Activated T-cell treated with anti-CD3 and anti-CD28 coated beads, Interleukin-2, amount 50 U/mL, for 4 hours (primary cell): ENCODE results near the gene DIP2B. TPM values are rescaled to one million over a fixed set of nuclear protein-coding genes. Genes with fewer than 3 reads are reported as not detected.
"Not testable (repeated sequence)": the region's sequence is repeated elsewhere in the genome, so short reads cannot be mapped to it uniquely, and the experiment has no call there.

Experiments
- ATAC-seq, 2 donors: fragments of 200-7000 bp; cut with Tn5 transposase; one replicate each; pipeline ENCODE4 v1.10.0; 2021
- DNase-seq: peaks from one replicate; pipeline ENCODE4 v3.0.0-alpha.2; 2020
- H3K27me3 Mint-ChIP-seq: one replicate; pipeline ENCODE4 v1.8.0; 2021; ENCODE audit warnings: low read depth, mixed read lengths
- H3K36me3 Mint-ChIP-seq: one replicate; pipeline ENCODE4 v1.8.0; 2022; ENCODE audit warnings: mixed read lengths; ENCODE audit not compliant: insufficient read depth
- H3K4me1 Mint-ChIP-seq: one replicate; pipeline ENCODE4 v1.8.0; 2021; ENCODE audit warnings: low read depth, mixed read lengths
- H3K4me3 Mint-ChIP-seq: one replicate; pipeline ENCODE4 v1.8.0; 2021; ENCODE audit warnings: mild to moderate bottlenecking, moderate library complexity, mixed read lengths
- H3K9me3 Mint-ChIP-seq: one replicate; pipeline ENCODE4 v1.8.0; 2021; ENCODE audit warnings: mixed read lengths
- total RNA-seq, 3 donors: library from RNA; stranded (reverse); gene quantifications; one replicate each; pipeline ENCODE4 v1.2.1, GENCODE V29; 2021

Gene DIP2B
- total RNA-seq, 3 donors from 2014 or later, result 29.9 to 49.0 (median 40.2) TPM

GRCh38 chr12:50508970-50509663 lies 4.3 kb downstream of the DIP2B start:
- H3K4me3 Mint-ChIP-seq, result peak overlapping the region; percentile 98
- peaks cover 64% of the 10 kb centered on the region for H3K4me1 Mint-ChIP-seq
- H3K36me3 Mint-ChIP-seq, result no peaks in the 10 kb centered on the region
- H3K27me3 Mint-ChIP-seq, result no peaks in the 10 kb centered on the region
- H3K9me3 Mint-ChIP-seq, result no peaks in the 10 kb centered on the region
- ATAC-seq, result no peak
- no peak for DNase-seq

GRCh38 chr12:50514526-50515276 lies 9.9 kb downstream of the DIP2B start:
- peaks cover 53% of the 10 kb centered on the region for H3K4me1 Mint-ChIP-seq
- DNase-seq (no peak), ATAC-seq (no peak)
- peaks cover 3% of the 10 kb centered on the region for H3K36me3 Mint-ChIP-seq
- no peaks in the 10 kb centered on the region for H3K27me3 Mint-ChIP-seq
- H3K9me3 Mint-ChIP-seq, result no peaks in the 10 kb centered on the region
- H3K4me3 Mint-ChIP-seq, result peak overlapping the region; percentile 40

- ATAC-seq, result no peak
- H3K4me3 Mint-ChIP-seq, result no peak overlapping the region
Measured at GRCh38 chr12:50515587-50515986, 10.8 kb downstream of the DIP2B start.

GRCh38 chr12:50517421-50518048 lies 12.8 kb downstream of the DIP2B start:
- ATAC-seq (peak; percentile 89 to 94), DNase-seq (no peak)
- peaks cover 67% of the 10 kb centered on the region for H3K4me1 Mint-ChIP-seq

More at GRCh38 chr12:50515587-50515986, 10.8 kb downstream of the DIP2B start:
- Mint-ChIP-seq H3K36me3 (peaks cover 4% of the 10 kb centered on the region), H3K4me1 (peaks cover 53% of the 10 kb centered on the region), H3K27me3 (no peaks in the 10 kb centered on the region), H3K9me3 (no peaks in the 10 kb centered on the region)
- no peak for DNase-seq

GRCh38 chr12:50518090-50518489 lies 13.3 kb downstream of the DIP2B start:
- Mint-ChIP-seq H3K9me3 (no peaks in the 10 kb centered on the region), H3K4me1 (peaks cover 64% of the 10 kb centered on the region), H3K36me3 (peaks cover 12% of the 10 kb centered on the region), H3K4me3 (peak overlapping the region; percentile 9), H3K27me3 (no peaks in the 10 kb centered on the region)
- ATAC-seq (peak in 1 of 2 donors; percentile 4), DNase-seq (no peak)

More at GRCh38 chr12:50517421-50518048, 12.8 kb downstream of the DIP2B start:
- H3K36me3 Mint-ChIP-seq, result peaks cover 10% of the 10 kb centered on the region
- no peaks in the 10 kb centered on the region for H3K9me3 Mint-ChIP-seq
- no peaks in the 10 kb centered on the region for H3K27me3 Mint-ChIP-seq
- no peak overlapping the region for H3K4me3 Mint-ChIP-seq

- ATAC-seq, result no peak
- Mint-ChIP-seq H3K4me3 (no peak overlapping the region), H3K27me3 (no peaks in the 10 kb centered on the region), H3K4me1 (peaks cover 61% of the 10 kb centered on the region), H3K9me3 (no peaks in the 10 kb centered on the region), H3K36me3 (peaks cover 18% of the 10 kb centered on the region)
- no peak for DNase-seq
Measured at GRCh38 chr12:50519353-50519752, 14.6 kb downstream of the DIP2B start.

- peak overlapping the region; percentile 33 for H3K4me3 Mint-ChIP-seq
- peaks cover 18% of the 10 kb centered on the region for H3K36me3 Mint-ChIP-seq
- H3K27me3 Mint-ChIP-seq, result no peaks in the 10 kb centered on the region
- no peaks in the 10 kb centered on the region for H3K9me3 Mint-ChIP-seq
- no peak for ATAC-seq
- peaks cover 52% of the 10 kb centered on the region for H3K4me1 Mint-ChIP-seq
- no peak for DNase-seq
Measured at GRCh38 chr12:50520416-50521207, 15.8 kb downstream of the DIP2B start.

GRCh38 chr12:50521781-50522180 lies 17.0 kb downstream of the DIP2B start:
- DNase-seq, H3K27me3 Mint-ChIP-seq, H3K9me3 Mint-ChIP-seq, ATAC-seq, H3K4me3 Mint-ChIP-seq: not testable (repeated sequence)
- H3K4me1 Mint-ChIP-seq, result peaks cover 52% of the 10 kb centered on the region
- peaks cover 19% of the 10 kb centered on the region for H3K36me3 Mint-ChIP-seq

- H3K4me3 Mint-ChIP-seq, result no peak overlapping the region
- H3K27me3 Mint-ChIP-seq, result no peaks in the 10 kb centered on the region
- peaks cover 63% of the 10 kb centered on the region for H3K4me1 Mint-ChIP-seq
- ATAC-seq (no peak), DNase-seq (no peak)
- H3K9me3 Mint-ChIP-seq, result no peaks in the 10 kb centered on the region
- peaks cover 22% of the 10 kb centered on the region for H3K36me3 Mint-ChIP-seq
Measured at GRCh38 chr12:50523772-50524171, 19.0 kb downstream of the DIP2B start.

- Mint-ChIP-seq H3K9me3 (no peaks in the 10 kb centered on the region), H3K36me3 (peaks cover 24% of the 10 kb centered on the region), H3K4me3 (no peak overlapping the region), H3K4me1 (peaks cover 66% of the 10 kb centered on the region), H3K27me3 (no peaks in the 10 kb centered on the region)
- DNase-seq (no peak), ATAC-seq (no peak)
Measured at GRCh38 chr12:50524621-50525020, 19.8 kb downstream of the DIP2B start.

- Mint-ChIP-seq H3K36me3 (peaks cover 24% of the 10 kb centered on the region), H3K27me3 (no peaks in the 10 kb centered on the region), H3K4me1 (peaks cover 58% of the 10 kb centered on the region), H3K4me3 (no peak overlapping the region), H3K9me3 (no peaks in the 10 kb centered on the region)
- ATAC-seq (no peak), DNase-seq (no peak)
Measured at GRCh38 chr12:50525422-50525821, 20.6 kb downstream of the DIP2B start.

GRCh38 chr12:50527359-50527726 lies 22.6 kb downstream of the DIP2B start:
- H3K4me1 Mint-ChIP-seq, result peaks cover 42% of the 10 kb centered on the region
- H3K36me3 Mint-ChIP-seq, result peaks cover 19% of the 10 kb centered on the region
- no peak for DNase-seq
- no peak overlapping the region for H3K4me3 Mint-ChIP-seq
- no peaks in the 10 kb centered on the region for H3K9me3 Mint-ChIP-seq
- no peaks in the 10 kb centered on the region for H3K27me3 Mint-ChIP-seq
- no peak for ATAC-seq

- ATAC-seq (no peak), DNase-seq (no peak)
- peaks cover 15% of the 10 kb centered on the region for H3K36me3 Mint-ChIP-seq
- no peak overlapping the region for H3K4me3 Mint-ChIP-seq
- no peaks in the 10 kb centered on the region for H3K27me3 Mint-ChIP-seq
- H3K4me1 Mint-ChIP-seq, result peaks cover 36% of the 10 kb centered on the region
- no peaks in the 10 kb centered on the region for H3K9me3 Mint-ChIP-seq
Measured at GRCh38 chr12:50528800-50529199, 24.0 kb downstream of the DIP2B start.

- Mint-ChIP-seq H3K27me3 (no peaks in the 10 kb centered on the region), H3K9me3 (no peaks in the 10 kb centered on the region), H3K36me3 (peaks cover 9% of the 10 kb centered on the region), H3K4me3 (no peak overlapping the region), H3K4me1 (peaks cover 31% of the 10 kb centered on the region)
- no peak for ATAC-seq
- no peak for DNase-seq
Measured at GRCh38 chr12:50529345-50529744, 24.6 kb downstream of the DIP2B start.
